ENCODE measurements around the gene TM7SF2. TPM values are rescaled to one million over a fixed set of nuclear protein-coding genes. Genes with fewer than 3 reads are reported as not detected.
A peak's percentile ranks its signal among the peaks of the same experiment; 100 is the strongest.
"Not testable (repeated sequence)": the region's sequence is repeated elsewhere in the genome, so short reads cannot be mapped to it uniquely, and the experiment has no call there.

TM7SF2 gene
- total RNA-seq, 1 donor from 2014 or later = 25.4 TPM

DNA sequence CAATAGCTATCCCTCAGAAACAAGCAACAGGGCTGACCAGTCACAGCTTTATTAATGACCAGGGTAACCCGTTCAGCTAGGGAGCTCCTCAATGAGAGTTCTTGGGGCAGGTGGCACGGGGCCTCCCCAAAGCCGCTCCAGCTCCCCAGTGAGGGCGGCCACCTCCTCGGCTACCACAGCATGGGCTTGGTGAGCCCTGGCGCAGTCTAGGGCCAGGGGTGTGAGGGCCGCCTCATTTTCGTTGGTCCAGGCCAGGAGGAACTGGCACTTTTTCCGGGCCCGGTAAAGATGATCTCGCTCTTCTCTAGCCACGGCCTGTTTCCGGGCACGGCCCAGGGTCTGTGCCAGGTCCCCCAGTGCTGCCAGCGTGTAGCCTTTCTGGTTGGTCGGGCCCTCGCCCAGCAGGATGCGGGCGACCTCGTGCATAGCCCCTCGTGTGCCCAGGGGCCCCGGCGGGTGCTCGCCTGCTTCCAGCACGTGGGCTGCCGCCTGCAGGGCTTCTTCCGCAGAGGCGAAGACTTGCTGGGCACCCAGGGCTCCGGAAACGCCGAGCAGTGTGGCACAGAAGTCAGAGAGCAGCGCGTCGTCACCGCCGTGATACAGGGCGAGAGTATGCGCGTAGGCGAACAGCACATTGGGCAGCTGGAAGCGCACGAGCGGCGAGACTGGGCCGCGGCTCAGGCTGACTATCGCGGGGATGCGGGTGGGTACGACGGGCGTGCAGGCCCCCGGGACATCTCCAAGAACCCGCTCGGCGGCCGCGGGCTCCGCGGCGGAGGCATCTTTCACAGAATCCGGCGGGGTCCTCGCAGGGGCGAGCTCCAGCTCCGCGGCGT, 4.9 kb downstream of the TM7SF2 start:
- CTCF ChIA-PET = interaction anchor here (0.7 to 3.8 kb wide), 7 partner anchors 11 to 269 kb away, joined by 3 to 28 read pairs (median 4); partner anchors contain the start of genes CAPN1 and MAJIN
- H3K36me3 Mint-ChIP-seq (ENCODE audit: low read depth) = peaks cover 53% of the 10 kb centered on the region
- TF ChIP-seq CTCF (IDR thresholded peaks at IDR 0.05) = no peak
- peak overlapping the region; percentile 80 for H3K27ac Mint-ChIP-seq
- H3K4me1 Mint-ChIP-seq = peaks cover 72% of the 10 kb centered on the region
- H3K9me3 Mint-ChIP-seq = no peaks in the 10 kb centered on the region
- POLR2A ChIA-PET = interaction anchor here (0.6 to 15.3 kb wide), 16 partner anchors 15 to 946 kb away, joined by 3 to 546 read pairs (median 5); partner anchors contain the start of genes ARL2, CAPN1, CDC42EP2 and DPF2
- ATAC-seq (ENCODE audit: low read depth) (no peak), DNase-seq (no peak)
- peak overlapping the region; percentile 87 for H3K4me3 Mint-ChIP-seq
- intact Hi-C loops (cut with micrococcal nuclease) = loop anchor here (1.0 to 2.0 kb wide), 12 partner anchors 16 to 741 kb away; partner anchors contain the start of genes ARL2, CAPN1, CDCA5 and EHD1
- no peaks in the 10 kb centered on the region for H3K27me3 Mint-ChIP-seq

- intact Hi-C loops (cut with micrococcal nuclease) = loop anchor here (1.0 to 2.0 kb wide), 13 partner anchors 7 to 740 kb away; partner anchors contain the start of genes ARL2, CAPN1, CDCA5 and EHD1
- DNase-seq = peak; percentile 98
- Mint-ChIP-seq H3K27ac (peak within 1 kb of the TSS; percentile 89), H3K9me3 (no peaks in the 10 kb centered on the region), H3K27me3 (no peaks in the 10 kb centered on the region), H3K36me3 (ENCODE audit: low read depth) (peaks cover 61% of the 10 kb centered on the region), H3K4me1 (peaks cover 76% of the 10 kb centered on the region), H3K4me3 (peak within 1 kb of the TSS; percentile 87)
- ChIA-PET POLR2A (interaction anchor here (0.6 to 15.3 kb wide), 26 partner anchors 14 to 771 kb away, joined by 3 to 546 read pairs (median 4); partner anchors contain the start of genes ARL2, CAPN1, CDC42BPG and CDC42EP2), CTCF (interaction anchor here (0.6 to 3.8 kb wide), 12 partner anchors 12 to 326 kb away, joined by 3 to 28 read pairs (median 3); partner anchors contain the start of genes ARL2, CAPN1 and MAJIN)
- peak; percentile 34 for TF ChIP-seq CTCF (IDR thresholded peaks at IDR 0.05)
- ATAC-seq (ENCODE audit: low read depth) = peak; percentile 70
Measured at GRCh38 chr11:65117206-65118096, 5.8 kb downstream of the TM7SF2 start, which contains the start of gene ZNHIT2. Gene ZNHIT2 (minus strand): TSS chr11:65117701. CDS start chr11:65117653, 48 bp downstream.

- no peak for ATAC-seq (ENCODE audit: low read depth)
- Mint-ChIP-seq H3K36me3 (ENCODE audit: low read depth) (peaks cover 63% of the 10 kb centered on the region), H3K27ac (peak overlapping the region; percentile 89), H3K4me3 (peak overlapping the region; percentile 87), H3K27me3 (no peaks in the 10 kb centered on the region), H3K9me3 (no peaks in the 10 kb centered on the region), H3K4me1 (peaks cover 74% of the 10 kb centered on the region)
- no peak for DNase-seq
- POLR2A ChIA-PET = interaction anchor here (0.6 to 15.3 kb wide), 20 partner anchors 13 to 497 kb away, joined by 3 to 546 read pairs (median 4); partner anchors contain the start of genes ARL2, CAPN1, CDC42BPG and CDC42EP2
- intact Hi-C loops (cut with micrococcal nuclease) = loop anchor here (1.0 kb wide), 1 partner anchor 8 kb away; no protein-coding TSS in a partner anchor
- CTCF ChIA-PET = interaction anchor here (1.1 to 3.8 kb wide), 5 partner anchors 12 to 270 kb away, joined by 3 to 28 read pairs (median 3); partner anchors contain the start of genes CAPN1 and MAJIN
- peak; percentile 4 for TF ChIP-seq CTCF (IDR thresholded peaks at IDR 0.05)
Measured at GRCh38 chr11:65118097-65118837, 6.6 kb downstream of the TM7SF2 start.

- H3K9me3 Mint-ChIP-seq; H3K27me3 Mint-ChIP-seq; H3K4me3 Mint-ChIP-seq; ATAC-seq (ENCODE audit: low read depth); DNase-seq: not testable (repeated sequence)
- ChIA-PET CTCF (interaction anchor here (0.8 to 3.8 kb wide), 2 partner anchors 11 to 105 kb away, joined by 3 to 28 read pairs; partner anchors contain the start of gene ARL2), POLR2A (interaction anchor here (0.6 to 15.3 kb wide), 5 partner anchors 12 to 105 kb away, joined by 4 to 546 read pairs (median 20); partner anchors contain the start of genes ARL2, CAPN1, SYVN1 and VPS51)
- peaks cover 63% of the 10 kb centered on the region for H3K36me3 Mint-ChIP-seq (ENCODE audit: low read depth)
- peaks cover 71% of the 10 kb centered on the region for H3K4me1 Mint-ChIP-seq
- peak overlapping the region; percentile 57 for H3K27ac Mint-ChIP-seq
- intact Hi-C loops (cut with micrococcal nuclease) = loop anchor here (1.0 kb wide), 1 partner anchor 9 kb away; no protein-coding TSS in a partner anchor
Measured at GRCh38 chr11:65118891-65119669, 7.4 kb downstream of the TM7SF2 start.

Data from activated B cell treated with CpG ODN at 0.5 μM for 24 hours (primary cell).